PFSK-1 (cell line): ENCODE data around the gene USP9Y.

Source experiments
- FOXP2 ChIP-seq: optimal IDR thresholded peaks from 2 replicates; pipeline ENCODE3; 2011; ENCODE audit warnings: borderline replicate concordance, control low read depth, inconsistent platforms; ENCODE audit not compliant: insufficient read depth; ENCODE audit errors: extremely low read length, extremely low read depth
- POLR2AphosphoS5 ChIP-seq: IDR thresholded peaks from 2 replicates; pipeline ENCODE4 v1.6.1; 2012; ENCODE audit warnings: low read depth, mild to moderate bottlenecking, control low read depth, low read length, moderate library complexity
- TAF1 ChIP-seq: IDR thresholded peaks from 2 replicates; pipeline ENCODE4 v1.6.1; 2012; ENCODE audit warnings: low read length, control low read depth, borderline replicate concordance; ENCODE audit not compliant: insufficient read depth
- TF ChIP-seq, protein P1 (sequence below), 2 experiments: IDR thresholded peaks; 2 replicates each; pipeline versions ENCODE4 v1.6.1 to v1.8.0; 2011 to 2012; ENCODE audit warnings: low read depth in 2 of 2, low read length in 2 of 2, control low read depth in 1 of 2, inconsistent platforms in 1 of 2, mild to moderate bottlenecking in 1 of 2, moderate library complexity in 1 of 2; ENCODE audit not compliant: insufficient read depth in 1 of 2

DNA sequence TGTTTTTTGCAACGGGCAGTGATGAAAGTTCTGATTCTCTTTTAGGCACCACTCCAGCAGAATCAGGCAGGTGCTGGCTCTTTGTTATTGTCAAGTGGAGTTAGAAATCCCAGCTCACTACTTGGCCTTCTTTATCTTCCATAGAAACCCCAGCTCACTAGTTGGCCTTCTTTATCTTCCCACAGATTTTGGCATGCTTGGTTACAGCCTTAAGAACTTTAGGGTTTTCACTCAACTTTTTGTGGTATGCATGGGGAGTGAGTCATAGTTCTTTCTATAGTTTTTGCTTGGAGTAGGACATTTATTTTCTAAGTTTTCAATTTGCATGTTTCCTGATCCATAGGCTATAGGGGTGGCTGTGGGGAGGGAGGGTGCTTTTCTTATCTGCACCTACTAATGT is 55.0 kb downstream of the USP9Y start:
- TF ChIP-seq, protein P1, sequence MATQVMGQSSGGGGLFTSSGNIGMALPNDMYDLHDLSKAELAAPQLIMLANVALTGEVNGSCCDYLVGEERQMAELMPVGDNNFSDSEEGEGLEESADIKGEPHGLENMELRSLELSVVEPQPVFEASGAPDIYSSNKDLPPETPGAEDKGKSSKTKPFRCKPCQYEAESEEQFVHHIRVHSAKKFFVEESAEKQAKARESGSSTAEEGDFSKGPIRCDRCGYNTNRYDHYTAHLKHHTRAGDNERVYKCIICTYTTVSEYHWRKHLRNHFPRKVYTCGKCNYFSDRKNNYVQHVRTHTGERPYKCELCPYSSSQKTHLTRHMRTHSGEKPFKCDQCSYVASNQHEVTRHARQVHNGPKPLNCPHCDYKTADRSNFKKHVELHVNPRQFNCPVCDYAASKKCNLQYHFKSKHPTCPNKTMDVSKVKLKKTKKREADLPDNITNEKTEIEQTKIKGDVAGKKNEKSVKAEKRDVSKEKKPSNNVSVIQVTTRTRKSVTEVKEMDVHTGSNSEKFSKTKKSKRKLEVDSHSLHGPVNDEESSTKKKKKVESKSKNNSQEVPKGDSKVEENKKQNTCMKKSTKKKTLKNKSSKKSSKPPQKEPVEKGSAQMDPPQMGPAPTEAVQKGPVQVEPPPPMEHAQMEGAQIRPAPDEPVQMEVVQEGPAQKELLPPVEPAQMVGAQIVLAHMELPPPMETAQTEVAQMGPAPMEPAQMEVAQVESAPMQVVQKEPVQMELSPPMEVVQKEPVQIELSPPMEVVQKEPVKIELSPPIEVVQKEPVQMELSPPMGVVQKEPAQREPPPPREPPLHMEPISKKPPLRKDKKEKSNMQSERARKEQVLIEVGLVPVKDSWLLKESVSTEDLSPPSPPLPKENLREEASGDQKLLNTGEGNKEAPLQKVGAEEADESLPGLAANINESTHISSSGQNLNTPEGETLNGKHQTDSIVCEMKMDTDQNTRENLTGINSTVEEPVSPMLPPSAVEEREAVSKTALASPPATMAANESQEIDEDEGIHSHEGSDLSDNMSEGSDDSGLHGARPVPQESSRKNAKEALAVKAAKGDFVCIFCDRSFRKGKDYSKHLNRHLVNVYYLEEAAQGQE (IDR thresholded peaks at IDR 0.05; ENCODE audit: insufficient read depth in 1 of 2, low read depth in 2 of 2, low read length in 2 of 2), result no peak
- TF ChIP-seq TAF1, result no peak
- no peak for TF ChIP-seq FOXP2
- no peak for TF ChIP-seq POLR2AphosphoS5
